HepG2 (cell line): Measurements from ENCODE around the gene HNRNPL. TPM values are rescaled to one million over a fixed set of nuclear protein-coding genes. Genes with fewer than 3 reads are reported as not detected.

Source experiments
- ATF7 ChIP-seq, 2 experiments: fragments of 450-650 bp in 1 of 2; sonication (generic) in 1 of 2; formaldehyde crosslinking in 1 of 2; IDR thresholded peaks; 2 replicates each; pipeline versions ENCODE4 v1.4.0 to v1.6.1; 2016 to 2020; ENCODE audit warnings: antibody characterized with exemption in 1 of 2, mild to moderate bottlenecking in 1 of 2, missing genetic modification reagents in 1 of 2
- BORCS8-MEF2B ChIP-seq: sonication (generic); formaldehyde crosslinking; IDR thresholded peaks from 2 replicates; pipeline ENCODE4 v1.8.0; 2022; ENCODE audit warnings: mild to moderate bottlenecking, missing genetic modification reagents
- CC2D1A ChIP-seq: sonication (generic); formaldehyde crosslinking; IDR thresholded peaks from 2 replicates; pipeline ENCODE4 v1.8.1; 2023; ENCODE audit warnings: mild to moderate bottlenecking, missing genetic modification reagents
- JUNB ChIP-seq: sonication (generic); formaldehyde crosslinking; IDR thresholded peaks from 2 replicates; pipeline ENCODE4 v1.8.0; 2022; ENCODE audit warnings: missing genetic modification reagents, mild to moderate bottlenecking, borderline replicate concordance
- NFE2L1 ChIP-seq: sonication (generic); formaldehyde crosslinking; IDR thresholded peaks from 2 replicates; pipeline ENCODE4 v1.4.0; 2020; ENCODE audit warnings: missing genetic modification reagents, mild to moderate bottlenecking, borderline replicate concordance
- NRL ChIP-seq: sonication (generic); formaldehyde crosslinking; IDR thresholded peaks from 2 replicates; pipeline ENCODE4 v1.5.0; 2020; ENCODE audit warnings: missing genetic modification reagents, mild to moderate bottlenecking, moderate library complexity, borderline replicate concordance
- SMARCC2 ChIP-seq: fragments of 450-650 bp; IDR thresholded peaks from 2 replicates; pipeline ENCODE4 v1.6.1; 2017; ENCODE audit warnings: antibody characterized with exemption, mild to moderate bottlenecking
- ZNF317 ChIP-seq: sonication (generic); formaldehyde crosslinking; IDR thresholded peaks from 2 replicates; pipeline ENCODE4 v1.5.0; 2020; ENCODE audit warnings: mild to moderate bottlenecking, missing genetic modification reagents
- ZNF883 ChIP-seq: sonication (generic); formaldehyde crosslinking; IDR thresholded peaks from 2 replicates; pipeline ENCODE4 v1.5.1; 2020; ENCODE audit warnings: mild to moderate bottlenecking, missing genetic modification reagents; ENCODE audit errors: not compliant biosample characterization
- ZZZ3 ChIP-seq: sonication (generic); formaldehyde crosslinking; IDR thresholded peaks from 2 replicates; pipeline ENCODE4 v1.4.0; 2020; ENCODE audit warnings: missing genetic modification reagents, mild to moderate bottlenecking, borderline replicate concordance
- polyA plus RNA-seq, 8 experiments: library from polyadenylated mRNA; depleted of rRNA in 3 of 8; stranded (reverse) in 7 of 8; unstranded in 1 of 8; fragments of >200 nt; fragmentation: Illumina TruSeq in 4 of 8; extraction: Trizol in 4 of 8; gene quantifications; 2 replicates each; pipeline versions ENCODE4 v1.2.1 to v1.2.3, GENCODE V29; 2011 to 2016; ENCODE audit warnings: low read depth in 4 of 8, missing spikeins in 1 of 8, mixed read lengths in 1 of 8; ENCODE audit not compliant: insufficient read depth in 1 of 8
- total RNA-seq, 5 experiments: library from RNA; depleted of rRNA; stranded (reverse); fragments of >200 nt; fragmentation: Illumina TruSeq; extraction: Trizol; gene quantifications; 2 replicates each; pipeline ENCODE4 v1.2.3, GENCODE V29; 2016; ENCODE audit warnings: low read depth in 1 of 5
- TF ChIP-seq, protein P1 (sequence below): sonication (generic); formaldehyde crosslinking; IDR thresholded peaks from 2 replicates; pipeline ENCODE4 v1.4.0; 2020; ENCODE audit warnings: missing genetic modification reagents, mild to moderate bottlenecking, borderline replicate concordance
- TF ChIP-seq, protein P2 (sequence below): sonication (generic); formaldehyde crosslinking; IDR thresholded peaks from 2 replicates; pipeline ENCODE4 v1.8.1; 2022; ENCODE audit warnings: mild to moderate bottlenecking, missing genetic modification reagents
- TF ChIP-seq, protein P3 (sequence below): sonication (generic); formaldehyde crosslinking; IDR thresholded peaks from 2 replicates; pipeline ENCODE4 v1.8.0; 2022; ENCODE audit warnings: missing genetic modification reagents, low read depth, mild to moderate bottlenecking, borderline replicate concordance
- TF ChIP-seq, protein P4 (sequence below): sonication (generic); formaldehyde crosslinking; IDR thresholded peaks from 2 replicates; pipeline ENCODE4 v1.4.0; 2020; ENCODE audit warnings: missing genetic modification reagents
- TF ChIP-seq, protein P5 (sequence below): sonication (generic); formaldehyde crosslinking; IDR thresholded peaks from 2 replicates; pipeline ENCODE4 v1.4.0; 2020; ENCODE audit warnings: missing genetic modification reagents, borderline replicate concordance

Gene HNRNPL
- total and polyA plus RNA-seq, 2 of the 13 experiments (the other 11 are each of a cell fraction or from before 2014, with no cell fraction given) = 156 to 278 TPM

DNA sequence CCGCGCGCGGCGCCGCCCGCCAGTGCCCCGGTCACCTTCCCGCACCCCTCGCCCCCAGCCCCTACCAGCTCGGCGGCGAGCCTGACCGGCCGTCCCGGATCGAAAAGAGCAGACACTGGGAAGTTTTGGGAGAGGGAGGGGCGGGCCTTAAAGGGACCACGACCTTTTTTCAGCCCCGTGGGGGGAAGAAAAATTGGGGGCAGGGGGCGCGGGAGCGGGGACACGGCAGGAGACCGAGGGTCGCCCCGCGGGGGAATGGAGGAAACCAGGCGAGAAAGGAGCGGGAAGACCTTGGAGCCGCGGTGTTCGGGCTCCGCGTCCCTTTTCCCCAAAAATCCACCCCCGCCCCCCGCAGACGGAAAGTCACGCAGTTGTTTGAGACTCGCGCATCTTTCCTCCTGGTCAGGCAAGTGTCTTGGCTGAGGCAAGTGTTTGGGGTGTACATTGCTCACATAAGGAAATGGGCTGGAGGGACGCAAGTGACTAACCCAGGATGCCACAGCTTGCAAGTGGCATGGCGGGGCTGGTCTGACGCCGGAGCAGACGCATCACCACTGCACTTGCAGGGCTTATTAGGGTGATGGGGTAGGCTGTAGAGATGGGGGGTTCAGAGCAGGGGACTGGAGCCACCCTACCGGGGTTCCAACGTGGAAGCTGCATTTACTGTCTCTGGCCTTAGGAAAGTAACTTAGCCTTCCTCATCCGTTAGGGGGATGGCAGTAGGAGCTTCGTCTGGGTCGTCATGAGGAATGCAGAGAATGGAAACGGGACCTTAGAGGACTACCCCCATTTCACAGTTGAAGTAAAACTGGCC, 2.7 kb upstream of the HNRNPL start (continued):
- TF ChIP-seq, protein P1, sequence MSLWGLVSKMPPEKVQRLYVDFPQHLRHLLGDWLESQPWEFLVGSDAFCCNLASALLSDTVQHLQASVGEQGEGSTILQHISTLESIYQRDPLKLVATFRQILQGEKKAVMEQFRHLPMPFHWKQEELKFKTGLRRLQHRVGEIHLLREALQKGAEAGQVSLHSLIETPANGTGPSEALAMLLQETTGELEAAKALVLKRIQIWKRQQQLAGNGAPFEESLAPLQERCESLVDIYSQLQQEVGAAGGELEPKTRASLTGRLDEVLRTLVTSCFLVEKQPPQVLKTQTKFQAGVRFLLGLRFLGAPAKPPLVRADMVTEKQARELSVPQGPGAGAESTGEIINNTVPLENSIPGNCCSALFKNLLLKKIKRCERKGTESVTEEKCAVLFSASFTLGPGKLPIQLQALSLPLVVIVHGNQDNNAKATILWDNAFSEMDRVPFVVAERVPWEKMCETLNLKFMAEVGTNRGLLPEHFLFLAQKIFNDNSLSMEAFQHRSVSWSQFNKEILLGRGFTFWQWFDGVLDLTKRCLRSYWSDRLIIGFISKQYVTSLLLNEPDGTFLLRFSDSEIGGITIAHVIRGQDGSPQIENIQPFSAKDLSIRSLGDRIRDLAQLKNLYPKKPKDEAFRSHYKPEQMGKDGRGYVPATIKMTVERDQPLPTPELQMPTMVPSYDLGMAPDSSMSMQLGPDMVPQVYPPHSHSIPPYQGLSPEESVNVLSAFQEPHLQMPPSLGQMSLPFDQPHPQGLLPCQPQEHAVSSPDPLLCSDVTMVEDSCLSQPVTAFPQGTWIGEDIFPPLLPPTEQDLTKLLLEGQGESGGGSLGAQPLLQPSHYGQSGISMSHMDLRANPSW = no peak
- no peak for TF ChIP-seq NFE2L1 (CRISPR knock-in tag)
- TF ChIP-seq, protein P2, sequence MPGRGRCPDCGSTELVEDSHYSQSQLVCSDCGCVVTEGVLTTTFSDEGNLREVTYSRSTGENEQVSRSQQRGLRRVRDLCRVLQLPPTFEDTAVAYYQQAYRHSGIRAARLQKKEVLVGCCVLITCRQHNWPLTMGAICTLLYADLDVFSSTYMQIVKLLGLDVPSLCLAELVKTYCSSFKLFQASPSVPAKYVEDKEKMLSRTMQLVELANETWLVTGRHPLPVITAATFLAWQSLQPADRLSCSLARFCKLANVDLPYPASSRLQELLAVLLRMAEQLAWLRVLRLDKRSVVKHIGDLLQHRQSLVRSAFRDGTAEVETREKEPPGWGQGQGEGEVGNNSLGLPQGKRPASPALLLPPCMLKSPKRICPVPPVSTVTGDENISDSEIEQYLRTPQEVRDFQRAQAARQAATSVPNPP (CRISPR knock-in tag) = no peak
- TF ChIP-seq JUNB = no peak
- TF ChIP-seq BORCS8-MEF2B = no peak
- no peak for TF ChIP-seq SMARCC2
- TF ChIP-seq, protein P3, sequence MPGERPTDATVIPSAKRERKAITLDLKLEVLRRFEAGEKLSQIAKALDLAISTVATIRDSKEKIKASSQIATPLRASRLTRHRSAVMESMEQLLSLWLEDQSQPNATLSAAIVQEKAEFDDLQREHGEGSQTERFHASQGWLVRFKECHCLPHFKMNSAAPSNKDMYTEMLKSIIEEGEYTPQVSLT (CRISPR knock-in tag) = no peak
- TF ChIP-seq NRL = peak; percentile 52; the same call in 1 of the 2 replicates
- no peak for TF ChIP-seq CC2D1A (CRISPR knock-in tag)
- no peak for TF ChIP-seq ZZZ3 (CRISPR knock-in tag)
- TF ChIP-seq, protein P4, sequence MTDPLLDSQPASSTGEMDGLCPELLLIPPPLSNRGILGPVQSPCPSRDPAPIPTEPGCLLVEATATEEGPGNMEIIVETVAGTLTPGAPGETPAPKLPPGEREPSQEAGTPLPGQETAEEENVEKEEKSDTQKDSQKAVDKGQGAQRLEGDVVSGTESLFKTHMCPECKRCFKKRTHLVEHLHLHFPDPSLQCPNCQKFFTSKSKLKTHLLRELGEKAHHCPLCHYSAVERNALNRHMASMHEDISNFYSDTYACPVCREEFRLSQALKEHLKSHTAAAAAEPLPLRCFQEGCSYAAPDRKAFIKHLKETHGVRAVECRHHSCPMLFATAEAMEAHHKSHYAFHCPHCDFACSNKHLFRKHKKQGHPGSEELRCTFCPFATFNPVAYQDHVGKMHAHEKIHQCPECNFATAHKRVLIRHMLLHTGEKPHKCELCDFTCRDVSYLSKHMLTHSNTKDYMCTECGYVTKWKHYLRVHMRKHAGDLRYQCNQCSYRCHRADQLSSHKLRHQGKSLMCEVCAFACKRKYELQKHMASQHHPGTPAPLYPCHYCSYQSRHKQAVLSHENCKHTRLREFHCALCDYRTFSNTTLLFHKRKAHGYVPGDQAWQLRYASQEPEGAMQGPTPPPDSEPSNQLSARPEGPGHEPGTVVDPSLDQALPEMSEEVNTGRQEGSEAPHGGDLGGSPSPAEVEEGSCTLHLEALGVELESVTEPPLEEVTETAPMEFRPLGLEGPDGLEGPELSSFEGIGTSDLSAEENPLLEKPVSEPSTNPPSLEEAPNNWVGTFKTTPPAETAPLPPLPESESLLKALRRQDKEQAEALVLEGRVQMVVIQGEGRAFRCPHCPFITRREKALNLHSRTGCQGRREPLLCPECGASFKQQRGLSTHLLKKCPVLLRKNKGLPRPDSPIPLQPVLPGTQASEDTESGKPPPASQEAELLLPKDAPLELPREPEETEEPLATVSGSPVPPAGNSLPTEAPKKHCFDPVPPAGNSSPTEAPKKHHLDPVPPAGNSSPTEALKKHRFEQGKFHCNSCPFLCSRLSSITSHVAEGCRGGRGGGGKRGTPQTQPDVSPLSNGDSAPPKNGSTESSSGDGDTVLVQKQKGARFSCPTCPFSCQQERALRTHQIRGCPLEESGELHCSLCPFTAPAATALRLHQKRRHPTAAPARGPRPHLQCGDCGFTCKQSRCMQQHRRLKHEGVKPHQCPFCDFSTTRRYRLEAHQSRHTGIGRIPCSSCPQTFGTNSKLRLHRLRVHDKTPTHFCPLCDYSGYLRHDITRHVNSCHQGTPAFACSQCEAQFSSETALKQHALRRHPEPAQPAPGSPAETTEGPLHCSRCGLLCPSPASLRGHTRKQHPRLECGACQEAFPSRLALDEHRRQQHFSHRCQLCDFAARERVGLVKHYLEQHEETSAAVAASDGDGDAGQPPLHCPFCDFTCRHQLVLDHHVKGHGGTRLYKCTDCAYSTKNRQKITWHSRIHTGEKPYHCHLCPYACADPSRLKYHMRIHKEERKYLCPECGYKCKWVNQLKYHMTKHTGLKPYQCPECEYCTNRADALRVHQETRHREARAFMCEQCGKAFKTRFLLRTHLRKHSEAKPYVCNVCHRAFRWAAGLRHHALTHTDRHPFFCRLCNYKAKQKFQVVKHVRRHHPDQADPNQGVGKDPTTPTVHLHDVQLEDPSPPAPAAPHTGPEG (CRISPR knock-in tag) = no peak
- no peak for TF ChIP-seq ATF7 (IDR thresholded peaks at IDR 0.05)
- no peak for TF ChIP-seq ATF7 (CRISPR knock-in tag; IDR thresholded peaks at IDR 0.05)
- TF ChIP-seq, protein P5, sequence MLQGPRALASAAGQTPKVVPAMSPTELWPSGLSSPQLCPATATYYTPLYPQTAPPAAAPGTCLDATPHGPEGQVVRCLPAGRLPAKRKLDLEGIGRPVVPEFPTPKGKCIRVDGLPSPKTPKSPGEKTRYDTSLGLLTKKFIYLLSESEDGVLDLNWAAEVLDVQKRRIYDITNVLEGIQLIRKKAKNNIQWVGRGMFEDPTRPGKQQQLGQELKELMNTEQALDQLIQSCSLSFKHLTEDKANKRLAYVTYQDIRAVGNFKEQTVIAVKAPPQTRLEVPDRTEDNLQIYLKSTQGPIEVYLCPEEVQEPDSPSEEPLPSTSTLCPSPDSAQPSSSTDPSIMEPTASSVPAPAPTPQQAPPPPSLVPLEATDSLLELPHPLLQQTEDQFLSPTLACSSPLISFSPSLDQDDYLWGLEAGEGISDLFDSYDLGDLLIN = no peak
- TF ChIP-seq ZNF317 (CRISPR knock-in tag) = no peak
- no peak for TF ChIP-seq ZNF883 (CRISPR knock-in tag)
